IPS-NIHi11 (cell line): ENCODE data around the gene KRT24.
"Not testable (repeated sequence)": the region's sequence is repeated elsewhere in the genome, so short reads cannot be mapped to it uniquely, and the experiment has no call there.

Experiments
- DNase-seq: peaks from one replicate; pipeline ENCODE4 v3.0.0; 2012; ENCODE audit warnings: mixed read lengths, low spot score

KRT24 gene

GRCh38 chr17:40703652-40704051 lies at the start of gene KRT24:
TSS of gene KRT24 (minus strand) at chr17:40703752. CDS start at chr17:40703693, 59 bp downstream.
- no peak for DNase-seq

GRCh38 chr17:40751065-40751464 lies 47.5 kb upstream of the KRT24 start:
- DNase-seq: no peak

- no peak for DNase-seq
Measured at GRCh38 chr17:40750391-40750790, 46.8 kb upstream of the KRT24 start.

- not testable (repeated sequence) for DNase-seq
Measured at GRCh38 chr17:40748666-40749065, 45.1 kb upstream of the KRT24 start.

GRCh38 chr17:40738553-40738952 lies 35.0 kb upstream of the KRT24 start:
- no peak for DNase-seq

GRCh38 chr17:40735016-40735415 lies 31.5 kb upstream of the KRT24 start:
- DNase-seq: no peak

GRCh38 chr17:40734018-40734417 lies 30.5 kb upstream of the KRT24 start:
- DNase-seq: no peak

- no peak for DNase-seq
Measured at GRCh38 chr17:40730970-40731369, 27.4 kb upstream of the KRT24 start.

GRCh38 chr17:40727447-40728231 lies 24.1 kb upstream of the KRT24 start:
- DNase-seq: no peak

- DNase-seq: no peak
Measured at GRCh38 chr17:40726919-40727318, 23.4 kb upstream of the KRT24 start.

GRCh38 chr17:40724656-40725055 lies 21.1 kb upstream of the KRT24 start:
- no peak for DNase-seq

GRCh38 chr17:40722241-40722640 lies 18.7 kb upstream of the KRT24 start:
- DNase-seq: no peak

- DNase-seq: no peak
Measured at GRCh38 chr17:40720899-40721298, 17.3 kb upstream of the KRT24 start.

GRCh38 chr17:40718930-40719329 lies 15.4 kb upstream of the KRT24 start:
- DNase-seq: no peak

- no peak for DNase-seq
Measured at GRCh38 chr17:40717776-40718175, 14.2 kb upstream of the KRT24 start.

GRCh38 chr17:40714473-40714872 lies 10.9 kb upstream of the KRT24 start:
- no peak for DNase-seq

- no peak for DNase-seq
Measured at GRCh38 chr17:40707745-40708144, 4.2 kb upstream of the KRT24 start.

- no peak for DNase-seq
Measured at GRCh38 chr17:40705584-40705983, 2.0 kb upstream of the KRT24 start.

GRCh38 chr17:40702271-40702670 lies 1.3 kb downstream of the KRT24 start:
- DNase-seq: no peak

- DNase-seq: no peak
Measured at GRCh38 chr17:40699853-40700252, 3.7 kb downstream of the KRT24 start.

GRCh38 chr17:40699371-40699770 lies 4.2 kb downstream of the KRT24 start:
- DNase-seq: no peak

- DNase-seq: no peak
Measured at GRCh38 chr17:40697297-40697696, 6.3 kb downstream of the KRT24 start.

GRCh38 chr17:40696651-40697072 lies 6.9 kb downstream of the KRT24 start:
- no peak for DNase-seq

- no peak for DNase-seq
Measured at GRCh38 chr17:40695874-40696472, 7.6 kb downstream of the KRT24 start.
